SK-N-SH treated with all-trans-retinoic acid at 6 μM for 48 hours (cell line): ENCODE data around the gene SLC44A3.

Experiments used
- BACH2 ChIP-seq: fragments of 250-450 bp; sonication (Bioruptor Pico); IDR thresholded peaks from 2 replicates; pipeline ENCODE4 v1.9.0; 2021; ENCODE audit warnings: mild to moderate bottlenecking, borderline replicate concordance
- ESRRG ChIP-seq: fragments of 250-450 bp; sonication (Bioruptor Pico); IDR thresholded peaks from 2 replicates; pipeline ENCODE4 v1.6.1; 2021; ENCODE audit warnings: mild to moderate bottlenecking
- ISL1 ChIP-seq: fragments of 250-450 bp; sonication (Bioruptor Pico); IDR thresholded peaks from 2 replicates; pipeline ENCODE4 v2.1.2; 2022; ENCODE audit warnings: mild to moderate bottlenecking, moderate library complexity
- PATZ1 ChIP-seq: fragments of 250-450 bp; sonication (Bioruptor Pico); IDR thresholded peaks from 2 replicates; pipeline ENCODE4 v1.8.0; 2020; ENCODE audit warnings: mild to moderate bottlenecking, moderate library complexity, borderline replicate concordance
- SNAI2 ChIP-seq: fragments of 250-450 bp; sonication (Bioruptor Pico); IDR thresholded peaks from 2 replicates; pipeline ENCODE4 v1.5.0; 2020; ENCODE audit warnings: mild to moderate bottlenecking, moderate library complexity
- TOX ChIP-seq: fragments of 250-450 bp; sonication (Bioruptor Pico); IDR thresholded peaks from 2 replicates; pipeline ENCODE4 v1.8.0; 2021; ENCODE audit warnings: mild to moderate bottlenecking, moderate library complexity, borderline replicate concordance
- ZFP30 ChIP-seq: fragments of 450-650 bp; formaldehyde crosslinking; IDR thresholded peaks from 2 replicates; pipeline ENCODE4 v1.5.0; 2022; ENCODE audit warnings: mild to moderate bottlenecking, moderate library complexity
- ZNF70 ChIP-seq: fragments of 450-650 bp; formaldehyde crosslinking; IDR thresholded peaks from 2 replicates; pipeline ENCODE4 v1.5.0; 2020; ENCODE audit warnings: mild to moderate bottlenecking, moderate library complexity

- TF ChIP-seq PATZ1 (CRISPR knock-in tag) (no peak), BACH2 (CRISPR knock-in tag) (no peak), ISL1 (no peak), ZNF70 (CRISPR knock-in tag) (no peak), ZFP30 (CRISPR knock-in tag) (no peak), ESRRG (no peak), SNAI2 (no peak), TOX (no peak)
Observed at GRCh38 chr1:94806441-94806871, 13.7 kb upstream of the SLC44A3 start.
